ENCODE data around the gene NOB1.

Gene NOB1

GRCh38 chr16:69721441-69721957 lies 33.2 kb downstream of the NOB1 start:
- no peak for DNase-seq (ENCODE audit: low read depth)

- DNase-seq (ENCODE audit: low read depth), result no peak
These were observed 33.8 kb downstream of the NOB1 start for GRCh38 chr16:69720822-69721430.

GRCh38 chr16:69718111-69718764 lies 36.5 kb downstream of the NOB1 start:
- no peak for DNase-seq (ENCODE audit: low read depth)

- DNase-seq (ENCODE audit: low read depth), result no peak
These were observed 37.7 kb downstream of the NOB1 start for GRCh38 chr16:69717066-69717465.

GRCh38 chr16:69712914-69713581 lies 41.7 kb downstream of the NOB1 start:
- no peak for DNase-seq (ENCODE audit: low read depth)

- DNase-seq (ENCODE audit: low read depth), result no peak
These were observed 42.4 kb downstream of the NOB1 start for GRCh38 chr16:69712277-69712676.

- DNase-seq (ENCODE audit: low read depth), result no peak
These were observed 43.5 kb downstream of the NOB1 start for GRCh38 chr16:69711115-69711740.

GRCh38 chr16:69709456-69710084 lies 45.2 kb downstream of the NOB1 start:
- DNase-seq (ENCODE audit: low read depth), result no peak

GRCh38 chr16:69707920-69708683 lies 46.6 kb downstream of the NOB1 start:
- no peak for DNase-seq (ENCODE audit: low read depth)

GRCh38 chr16:69706975-69707340 lies 47.8 kb downstream of the NOB1 start:
- no peak for DNase-seq (ENCODE audit: low read depth)

- DNase-seq (ENCODE audit: low read depth), result no peak
These were observed 48.3 kb downstream of the NOB1 start for GRCh38 chr16:69706256-69706974.

GRCh38 chr16:69703638-69704037 lies 51.1 kb downstream of the NOB1 start:
- DNase-seq (ENCODE audit: low read depth), result no peak

GRCh38 chr16:69701866-69702265 lies 52.9 kb downstream of the NOB1 start:
- no peak for DNase-seq (ENCODE audit: low read depth)

GRCh38 chr16:69701452-69701851 lies 53.3 kb downstream of the NOB1 start:
- no peak for DNase-seq (ENCODE audit: low read depth)

GRCh38 chr16:69699915-69700314 lies 54.8 kb downstream of the NOB1 start:
- DNase-seq (ENCODE audit: low read depth), result no peak

GRCh38 chr16:69698404-69698803 lies 56.3 kb downstream of the NOB1 start:
- no peak for DNase-seq (ENCODE audit: low read depth)

GRCh38 chr16:69693916-69694315 lies 60.8 kb downstream of the NOB1 start:
- no peak for DNase-seq (ENCODE audit: low read depth)

GRCh38 chr16:69691980-69692911 lies 62.5 kb downstream of the NOB1 start:
- DNase-seq (ENCODE audit: low read depth), result no peak

All from T follicular helper cell (primary cell).